IPS-18c (cell line): ENCODE results near the gene ZNF441.
"Not testable (repeated sequence)": the region's sequence is repeated elsewhere in the genome, so short reads cannot be mapped to it uniquely, and the experiment has no call there.

Experiments used
- H3K4me3 ChIP-seq: 2 replicates; pipeline ENCODE4 v1.7.0; 2013; ENCODE audit warnings: low read depth, mild to moderate bottlenecking, low read length, moderate library complexity; ENCODE audit not compliant: insufficient read depth
- H3K9me3 ChIP-seq: one replicate; pipeline ENCODE4 v1.6.1; 2013; ENCODE audit warnings: mild to moderate bottlenecking, low read length, moderate library complexity; ENCODE audit not compliant: control insufficient read depth, insufficient read depth

The ZNF441 gene

GRCh38 chr19:11814700-11815035, 47.9 kb downstream of the ZNF441 start:
- peak overlapping the region; percentile 98 for H3K4me3 ChIP-seq

GRCh38 chr19:11821474-11822109, 54.8 kb downstream of the ZNF441 start:
- no peaks in the 10 kb centered on the region for H3K9me3 ChIP-seq

More at GRCh38 chr19:11814700-11815035, 47.9 kb downstream of the ZNF441 start:
- peaks cover 4% of the 10 kb centered on the region for H3K9me3 ChIP-seq

GRCh38 chr19:11828957-11829876, 62.4 kb downstream of the ZNF441 start:
- not testable (repeated sequence) for H3K4me3 ChIP-seq
- peaks cover 24% of the 10 kb centered on the region for H3K9me3 ChIP-seq

More at GRCh38 chr19:11821474-11822109, 54.8 kb downstream of the ZNF441 start:
- no peak overlapping the region for H3K4me3 ChIP-seq

DNA sequence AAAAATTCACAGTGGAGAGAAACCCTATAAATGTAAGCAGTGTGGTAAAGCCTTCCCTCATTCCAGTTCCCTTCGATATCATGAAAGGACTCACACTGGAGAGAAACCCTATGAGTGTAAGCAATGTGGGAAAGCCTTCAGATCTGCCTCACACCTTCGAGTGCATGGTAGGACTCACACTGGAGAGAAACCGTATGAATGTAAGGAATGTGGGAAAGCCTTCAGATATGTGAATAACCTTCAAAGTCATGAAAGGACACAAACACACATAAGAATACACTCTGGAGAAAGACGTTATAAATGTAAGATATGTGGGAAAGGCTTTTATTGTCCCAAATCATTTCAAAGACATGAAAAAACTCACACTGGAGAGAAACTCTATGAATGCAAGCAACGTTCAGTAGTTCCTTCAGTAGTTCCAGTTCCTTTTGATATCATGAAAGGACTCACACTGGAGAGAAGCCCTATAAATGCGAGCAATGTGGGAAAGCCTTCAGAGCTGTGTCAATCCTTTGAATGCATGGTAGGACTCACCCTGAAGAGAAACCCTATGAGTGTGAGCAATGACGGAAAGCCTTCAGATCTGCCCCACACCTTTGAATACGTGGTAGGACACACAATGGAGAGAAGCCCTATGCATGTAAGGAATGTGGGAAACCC, 65.6 kb downstream of the ZNF441 start:
- Histone ChIP-seq H3K9me3 (peaks cover 27% of the 10 kb centered on the region), H3K4me3 (no peak overlapping the region)

DNA sequence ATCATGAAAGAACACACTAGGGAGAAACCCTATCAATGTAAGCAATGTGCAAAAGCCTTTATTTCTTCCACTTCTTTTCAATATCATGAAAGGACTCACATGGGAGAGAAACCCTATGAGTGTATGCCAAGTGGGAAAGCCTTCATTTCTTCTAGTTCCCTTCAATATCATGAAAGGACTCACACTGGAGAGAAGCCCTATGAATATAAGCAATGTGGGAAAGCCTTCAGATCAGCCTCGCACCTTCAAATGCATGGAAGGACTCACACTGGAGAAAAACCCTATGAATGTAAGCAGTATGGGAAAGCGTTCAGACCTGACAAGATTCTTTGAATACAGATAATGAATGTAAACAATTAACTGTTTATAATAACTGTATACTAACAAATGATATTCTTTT, 66.7 kb downstream of the ZNF441 start:
- Histone ChIP-seq H3K4me3 (no peak overlapping the region), H3K9me3 (peaks cover 23% of the 10 kb centered on the region)
